Measurements from ENCODE around the gene HOMER2. TPM values are rescaled to one million over a fixed set of nuclear protein-coding genes. Genes with fewer than 3 reads are reported as not detected.
"Not testable (repeated sequence)": the region's sequence is repeated elsewhere in the genome, so short reads cannot be mapped to it uniquely, and the experiment has no call there.

Gene HOMER2
- total RNA-seq, 1 donor from 2014 or later, result 75.3 TPM

GRCh38 chr15:82823049-82823448, 129.5 kb downstream of the HOMER2 start:
- FAIRE-seq (no peak), DNase-seq (ENCODE audit: low read depth) (no peak)
- no peak overlapping the region for H3K4me3 ChIP-seq (ENCODE audit: low read depth, low read length)
- H3K27me3 ChIP-seq (ENCODE audit: control insufficient read depth, insufficient read depth, low read length), result no peaks in the 10 kb centered on the region
- no peak for TF ChIP-seq CTCF (IDR thresholded peaks at IDR 0.05; ENCODE audit: insufficient read depth, low read length, severe bottlenecking)
- H3K36me3 ChIP-seq (ENCODE audit: control insufficient read depth, insufficient read depth, low read length), result peaks cover 11% of the 10 kb centered on the region

- DNase-seq (ENCODE audit: low read depth), result not testable (repeated sequence)
These were observed 130.7 kb downstream of the HOMER2 start for GRCh38 chr15:82821851-82822250.

GRCh38 chr15:82821396-82821795, 131.1 kb downstream of the HOMER2 start:
- H3K36me3 ChIP-seq (ENCODE audit: control insufficient read depth, insufficient read depth, low read length), result peaks cover 12% of the 10 kb centered on the region
- not testable (repeated sequence) for DNase-seq (ENCODE audit: low read depth); FAIRE-seq; H3K4me3 ChIP-seq (ENCODE audit: low read depth, low read length); H3K27me3 ChIP-seq (ENCODE audit: control insufficient read depth, insufficient read depth, low read length)

More at GRCh38 chr15:82821851-82822250, 130.7 kb downstream of the HOMER2 start:
- H3K36me3 ChIP-seq (ENCODE audit: control insufficient read depth, insufficient read depth, low read length), result peaks cover 11% of the 10 kb centered on the region
- not testable (repeated sequence) for FAIRE-seq; H3K27me3 ChIP-seq (ENCODE audit: control insufficient read depth, insufficient read depth, low read length); H3K4me3 ChIP-seq (ENCODE audit: low read depth, low read length)

- no peak overlapping the region for H3K4me3 ChIP-seq (ENCODE audit: low read depth, low read length)
- DNase-seq (ENCODE audit: low read depth), result no peak
- TF ChIP-seq CTCF (IDR thresholded peaks at IDR 0.05; ENCODE audit: insufficient read depth, low read length, severe bottlenecking), result no peak
- no peak for FAIRE-seq
- H3K27me3 ChIP-seq (ENCODE audit: control insufficient read depth, insufficient read depth, low read length), result no peaks in the 10 kb centered on the region
- H3K36me3 ChIP-seq (ENCODE audit: control insufficient read depth, insufficient read depth, low read length), result peaks cover 11% of the 10 kb centered on the region
These were observed 132.4 kb downstream of the HOMER2 start for GRCh38 chr15:82820128-82820527.

GRCh38 chr15:82812994-82813393, 139.5 kb downstream of the HOMER2 start:
- DNase-seq (ENCODE audit: low read depth) (no peak), FAIRE-seq (no peak)
- H3K27me3 ChIP-seq (ENCODE audit: control insufficient read depth, insufficient read depth, low read length), result no peaks in the 10 kb centered on the region
- TF ChIP-seq CTCF (IDR thresholded peaks at IDR 0.05; ENCODE audit: insufficient read depth, low read length, severe bottlenecking), result no peak
- no peak overlapping the region for H3K4me3 ChIP-seq (ENCODE audit: low read depth, low read length)
- peaks cover 5% of the 10 kb centered on the region for H3K36me3 ChIP-seq (ENCODE audit: control insufficient read depth, insufficient read depth, low read length)

- Histone ChIP-seq H3K36me3 (ENCODE audit: control insufficient read depth, insufficient read depth, low read length) (peaks cover 3% of the 10 kb centered on the region), H3K4me3 (ENCODE audit: low read depth, low read length) (peak overlapping the region; percentile 94), H3K27me3 (ENCODE audit: control insufficient read depth, insufficient read depth, low read length) (no peaks in the 10 kb centered on the region)
- DNase-seq (ENCODE audit: low read depth) (peak; percentile 28), FAIRE-seq (no peak)
- TF ChIP-seq CTCF (IDR thresholded peaks at IDR 0.05; ENCODE audit: insufficient read depth, low read length, severe bottlenecking), result no peak
These were observed 141.6 kb downstream of the HOMER2 start for GRCh38 chr15:82810890-82811426.
